Activated T-cell treated with anti-CD3 and anti-CD28 coated beads, Interleukin-2, amount 50 U/mL, for 24 hours (primary cell): Measurements from ENCODE around the gene UNC13B.
"Not testable (repeated sequence)": the region's sequence is repeated elsewhere in the genome, so short reads cannot be mapped to it uniquely, and the experiment has no call there.

Experiments
- DNase-seq: peaks from one replicate; pipeline ENCODE4 v3.0.0-alpha.2; 2020
- H3K27ac Mint-ChIP-seq: 2 replicates; pipeline ENCODE4 v1.8.0; 2020; ENCODE audit warnings: mild to moderate bottlenecking, mixed read lengths
- H3K27me3 Mint-ChIP-seq: 2 replicates; pipeline ENCODE4 v1.8.0; 2020; ENCODE audit warnings: mixed read lengths
- H3K36me3 Mint-ChIP-seq: 2 replicates; pipeline ENCODE4 v1.8.0; 2020; ENCODE audit warnings: low read depth, mixed read lengths
- H3K4me1 Mint-ChIP-seq: 2 replicates; pipeline ENCODE4 v1.8.0; 2020; ENCODE audit warnings: low read depth, mixed read lengths
- H3K4me3 Mint-ChIP-seq: 2 replicates; pipeline ENCODE4 v1.8.0; 2020; ENCODE audit warnings: mild to moderate bottlenecking, moderate library complexity, mixed read lengths
- H3K9me3 Mint-ChIP-seq: 2 replicates; pipeline ENCODE4 v1.8.0; 2020; ENCODE audit warnings: mixed read lengths

UNC13B gene

DNA sequence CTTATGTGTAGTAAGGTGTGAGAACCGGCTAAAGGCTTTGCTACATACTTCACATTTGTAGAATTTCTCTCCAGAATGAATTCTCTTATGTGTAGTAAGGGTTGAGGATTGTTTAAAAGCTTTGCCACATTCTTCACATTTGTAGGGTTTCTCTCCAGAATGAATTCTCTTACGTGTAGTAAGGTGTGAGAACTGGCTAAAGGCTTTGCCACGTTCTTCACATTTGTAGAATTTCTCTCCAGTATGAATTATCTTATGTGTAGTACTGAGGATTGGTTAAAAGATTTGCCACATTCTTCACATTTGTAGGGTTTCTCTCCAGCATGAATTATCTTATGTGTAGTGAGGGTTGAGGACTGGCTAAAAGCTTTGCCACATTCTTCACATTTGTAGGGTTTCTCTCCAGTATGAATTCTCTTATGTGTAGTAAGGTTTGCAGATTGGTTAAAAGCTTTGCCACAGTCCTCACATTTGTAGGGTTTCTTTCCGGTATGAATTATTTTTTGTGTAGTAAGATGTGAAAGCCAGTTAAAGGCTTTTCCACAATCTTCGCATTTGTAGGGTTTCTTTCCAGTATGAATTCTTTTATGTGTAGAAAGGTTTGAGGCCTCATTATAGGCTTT, 13.8 kb upstream of the UNC13B start:
- H3K4me1 Mint-ChIP-seq, H3K27me3 Mint-ChIP-seq, H3K36me3 Mint-ChIP-seq, DNase-seq, H3K4me3 Mint-ChIP-seq, H3K27ac Mint-ChIP-seq: not testable (repeated sequence)
- H3K9me3 Mint-ChIP-seq = peaks cover 33% of the 10 kb centered on the region

DNA sequence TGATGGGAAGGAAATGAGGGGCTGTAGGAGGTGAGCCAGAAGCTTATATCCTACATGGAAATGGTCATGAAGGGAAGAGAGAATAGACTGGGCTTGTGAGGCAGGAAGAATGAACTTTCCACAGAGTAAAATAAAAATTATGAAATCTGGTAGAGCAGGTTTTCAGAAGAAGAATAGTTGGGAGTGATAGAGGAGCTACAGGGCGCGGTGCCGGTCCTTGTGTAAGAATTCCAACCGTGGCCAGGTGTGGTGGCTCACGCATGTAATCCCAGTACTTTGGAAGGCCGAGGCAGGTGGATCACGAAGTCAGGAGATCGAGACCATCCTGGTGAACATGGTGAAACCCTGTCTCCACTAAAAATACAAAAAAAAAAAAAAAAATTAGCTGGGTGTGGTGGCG, 8.9 kb upstream of the UNC13B start:
- Mint-ChIP-seq H3K4me3 (no peak overlapping the region), H3K36me3 (peaks cover 7% of the 10 kb centered on the region), H3K27ac (no peak overlapping the region), H3K9me3 (peaks cover 21% of the 10 kb centered on the region), H3K27me3 (peaks cover 5% of the 10 kb centered on the region), H3K4me1 (no peaks in the 10 kb centered on the region)
- no peak for DNase-seq

DNA sequence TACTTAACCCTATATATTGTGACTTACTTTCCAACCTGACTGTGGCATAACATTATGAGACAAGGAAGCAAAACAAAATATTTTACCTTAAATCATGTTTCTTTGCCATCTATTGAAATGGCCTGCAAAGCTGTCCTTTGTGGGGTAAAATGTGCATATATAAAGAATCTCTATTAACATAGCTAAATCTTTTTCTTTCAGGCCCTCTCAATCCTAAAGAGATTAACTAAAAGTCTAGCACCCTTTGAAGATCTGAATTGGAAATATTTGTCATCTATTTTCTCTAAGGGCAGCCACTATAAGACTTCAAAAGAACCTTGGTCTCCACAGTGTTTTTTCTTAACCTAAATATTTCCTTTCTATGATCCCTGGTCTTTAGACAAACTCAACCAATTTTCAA, 5.0 kb upstream of the UNC13B start:
- H3K36me3 Mint-ChIP-seq = no peaks in the 10 kb centered on the region
- no peaks in the 10 kb centered on the region for H3K27me3 Mint-ChIP-seq
- H3K9me3 Mint-ChIP-seq = no peaks in the 10 kb centered on the region
- H3K4me1 Mint-ChIP-seq = peaks cover 18% of the 10 kb centered on the region
- no peak overlapping the region for H3K27ac Mint-ChIP-seq
- H3K4me3 Mint-ChIP-seq = no peak overlapping the region
- DNase-seq = no peak

DNA sequence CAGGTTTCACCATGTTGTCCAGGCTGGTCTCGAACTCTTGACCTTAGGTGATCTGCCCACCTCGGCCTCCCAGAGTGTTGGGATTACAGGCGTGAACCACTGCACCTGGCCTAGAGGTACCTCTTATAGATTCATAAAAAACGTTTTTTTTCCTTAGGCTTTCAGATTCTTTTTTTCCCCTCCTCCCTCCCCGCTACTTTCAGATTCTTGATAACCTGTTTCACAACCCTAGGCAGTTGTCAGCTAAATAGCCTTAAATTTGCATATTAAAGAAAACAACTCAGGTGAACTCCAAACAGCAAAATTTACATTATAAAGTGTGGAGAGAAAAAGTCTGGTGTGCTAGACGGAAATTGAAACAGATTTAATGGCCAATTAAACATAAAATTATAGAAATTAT, 4.0 kb upstream of the UNC13B start:
- not testable (repeated sequence) for H3K27ac Mint-ChIP-seq, DNase-seq, H3K27me3 Mint-ChIP-seq, H3K9me3 Mint-ChIP-seq, H3K4me3 Mint-ChIP-seq, H3K36me3 Mint-ChIP-seq
- H3K4me1 Mint-ChIP-seq = peaks cover 22% of the 10 kb centered on the region

DNA sequence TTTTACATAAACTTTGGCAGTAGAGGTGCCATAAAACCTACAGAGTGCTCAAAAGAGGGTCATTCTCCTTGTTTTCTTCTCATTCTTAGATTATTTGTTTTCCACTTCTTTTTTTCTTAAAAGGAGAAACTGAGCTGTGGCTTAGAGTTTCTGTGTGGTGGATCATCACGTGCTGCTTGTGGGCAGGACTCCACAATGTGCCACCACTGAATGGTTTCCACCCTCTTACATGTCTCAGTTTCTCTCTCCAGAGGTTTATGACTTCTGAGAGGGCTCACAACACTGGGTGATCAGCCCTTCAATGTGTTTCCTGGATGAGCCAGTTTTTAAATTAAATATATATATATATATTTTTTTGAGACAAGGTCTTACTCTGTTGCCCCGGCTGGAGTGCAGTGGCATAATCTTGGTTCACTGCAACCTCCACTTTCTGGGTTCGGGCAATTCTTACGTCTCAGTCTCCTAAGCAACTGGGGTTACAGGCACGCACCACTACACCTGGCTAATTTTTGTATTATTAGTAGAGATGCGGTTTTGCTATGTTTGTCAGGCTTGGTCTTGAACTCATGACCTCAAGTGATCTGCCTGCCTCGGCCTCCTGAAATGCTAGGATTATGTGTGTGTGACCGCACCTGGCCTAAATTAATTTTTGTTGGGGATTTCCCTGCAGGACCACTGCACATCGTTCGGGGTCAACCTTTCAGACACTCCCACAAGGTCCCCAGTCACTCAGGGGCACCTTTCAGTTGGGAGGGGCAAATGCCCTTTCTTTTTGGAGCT, 3.1 kb upstream of the UNC13B start:
- H3K36me3 Mint-ChIP-seq = no peaks in the 10 kb centered on the region

DNA sequence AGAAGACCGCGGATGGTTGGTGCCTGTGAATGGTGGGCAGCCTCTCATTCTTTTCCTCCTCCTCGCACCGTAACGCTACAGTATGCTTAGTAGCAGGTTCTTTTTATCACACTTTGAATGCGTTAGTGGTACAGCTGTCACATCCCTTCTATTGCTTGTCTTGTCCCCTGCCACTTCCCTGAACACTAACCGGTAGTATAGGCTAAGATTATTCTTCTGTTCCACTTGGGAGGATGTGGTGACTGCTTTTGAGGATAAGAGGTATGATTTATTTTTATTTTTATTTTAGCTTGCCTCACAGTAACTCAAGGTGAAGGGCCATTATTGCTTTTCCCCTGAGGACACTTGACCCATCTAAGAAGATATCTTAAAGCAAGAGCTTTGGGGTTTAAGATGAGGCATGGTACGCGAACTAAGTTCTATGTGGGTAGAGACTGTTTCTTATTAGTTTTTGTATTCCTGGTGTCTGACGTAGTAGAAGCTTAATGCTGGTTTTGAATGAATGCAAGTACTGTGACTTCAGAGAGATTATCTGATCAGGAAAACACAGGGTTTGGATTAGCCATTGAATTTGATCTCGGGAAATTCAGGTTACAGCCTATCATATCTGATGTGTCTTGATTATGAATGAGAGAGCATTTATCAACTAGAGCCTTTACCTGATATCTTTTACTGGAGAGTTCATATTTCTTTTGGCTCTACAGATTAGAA, 951 bp downstream of the UNC13B start:
- Mint-ChIP-seq H3K27me3 (peaks cover 13% of the 10 kb centered on the region), H3K4me1 (peaks cover 22% of the 10 kb centered on the region), H3K36me3 (no peaks in the 10 kb centered on the region), H3K27ac (no peak overlapping the region), H3K4me3 (peak overlapping the region; percentile 85), H3K9me3 (no peaks in the 10 kb centered on the region)
- no peak for DNase-seq

More for the DNA sequence above, 3.1 kb upstream of the UNC13B start:
- Mint-ChIP-seq H3K27me3 (peaks cover 13% of the 10 kb centered on the region), H3K4me3 (no peak overlapping the region), H3K27ac (no peak overlapping the region), H3K9me3 (no peaks in the 10 kb centered on the region), H3K4me1 (peaks cover 22% of the 10 kb centered on the region)
- no peak for DNase-seq

DNA sequence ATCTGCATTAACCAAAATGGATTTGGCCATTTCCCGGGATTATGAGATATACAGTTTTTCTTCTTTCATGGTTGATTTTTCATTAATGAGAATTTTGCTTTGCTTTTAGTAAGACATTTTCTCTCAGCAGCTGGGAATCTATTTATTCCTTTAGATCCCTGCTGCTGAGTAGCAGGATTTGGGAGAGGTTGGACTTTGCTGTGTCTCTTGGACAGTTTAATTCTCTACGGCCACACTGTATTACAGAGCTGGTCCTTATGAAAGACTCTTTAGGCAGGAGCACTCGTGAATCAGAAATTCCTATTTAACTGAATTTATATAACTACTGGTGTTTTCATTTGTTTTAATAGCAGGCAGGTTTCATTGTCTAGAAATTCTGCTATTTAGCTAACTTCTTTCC, 1.6 kb downstream of the UNC13B start:
- no peak for DNase-seq
- Mint-ChIP-seq H3K27me3 (peaks cover 13% of the 10 kb centered on the region), H3K9me3 (no peaks in the 10 kb centered on the region), H3K4me3 (no peak overlapping the region), H3K27ac (no peak overlapping the region), H3K36me3 (no peaks in the 10 kb centered on the region), H3K4me1 (peaks cover 19% of the 10 kb centered on the region)

DNA sequence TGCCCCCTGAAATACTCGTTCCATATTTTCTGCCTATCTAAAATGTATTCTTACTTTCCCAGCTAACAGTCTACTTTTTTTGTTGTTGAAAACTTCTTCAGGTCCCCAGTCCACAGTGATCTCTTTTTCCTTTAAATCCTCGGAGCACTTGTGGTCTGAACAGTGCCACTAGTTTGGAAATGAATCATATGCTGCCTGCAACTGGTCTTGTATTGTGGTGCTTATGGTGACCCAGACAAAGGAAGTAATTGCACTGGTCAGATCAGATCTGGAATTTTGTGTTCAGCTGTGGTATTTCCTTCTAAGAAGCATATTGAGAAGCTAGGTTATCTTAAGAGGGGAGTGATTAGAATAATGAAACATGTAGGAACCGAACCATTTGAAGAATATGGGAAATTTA, 2.9 kb downstream of the UNC13B start:
- H3K9me3 Mint-ChIP-seq = no peaks in the 10 kb centered on the region
- peaks cover 11% of the 10 kb centered on the region for H3K4me1 Mint-ChIP-seq
- no peak overlapping the region for H3K27ac Mint-ChIP-seq
- H3K36me3 Mint-ChIP-seq = no peaks in the 10 kb centered on the region
- H3K4me3 Mint-ChIP-seq = no peak overlapping the region
- no peak for DNase-seq
- H3K27me3 Mint-ChIP-seq = peaks cover 13% of the 10 kb centered on the region

DNA sequence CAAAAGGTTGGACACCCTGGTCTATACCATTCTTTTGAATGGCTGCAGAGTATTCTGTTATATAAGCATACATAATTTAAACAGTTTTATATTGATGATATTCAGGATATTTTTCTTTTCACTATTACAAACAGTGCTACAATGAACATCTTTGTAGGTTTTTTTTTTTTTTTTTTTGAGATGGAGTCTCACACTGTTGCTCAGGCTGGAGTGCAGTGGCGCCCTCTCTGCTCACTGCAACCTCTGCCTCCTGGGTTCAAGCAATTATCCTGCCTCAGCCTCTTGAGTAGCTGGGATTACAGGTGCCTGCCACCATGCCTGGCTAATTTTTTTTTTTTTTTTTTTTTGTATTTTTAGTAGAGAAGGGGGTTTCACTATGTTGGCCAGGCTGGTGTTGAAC, 5.6 kb downstream of the UNC13B start:
- H3K36me3 Mint-ChIP-seq, H3K4me1 Mint-ChIP-seq, H3K9me3 Mint-ChIP-seq, H3K4me3 Mint-ChIP-seq, H3K27ac Mint-ChIP-seq, DNase-seq: not testable (repeated sequence)
- H3K27me3 Mint-ChIP-seq = peaks cover 10% of the 10 kb centered on the region

DNA sequence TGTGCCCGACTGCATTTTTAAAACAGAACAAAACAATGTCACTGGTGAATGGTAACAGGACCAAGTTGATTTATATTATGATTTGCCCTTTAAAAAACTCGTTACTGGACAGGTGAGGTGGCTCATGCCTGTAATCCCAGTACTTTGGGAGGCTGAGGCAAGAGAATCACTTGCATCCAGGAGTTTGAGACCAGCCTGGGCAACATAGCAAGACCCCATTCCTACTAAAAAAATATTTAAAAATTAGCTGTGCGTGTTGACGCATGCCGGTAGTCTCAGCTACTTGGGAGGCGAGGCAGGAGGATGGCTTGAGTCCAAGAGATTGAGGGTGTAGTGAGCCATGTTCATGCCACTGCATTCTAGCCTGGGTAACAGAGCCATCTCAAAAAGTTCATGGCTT, 7.2 kb downstream of the UNC13B start:
- H3K9me3 Mint-ChIP-seq = no peaks in the 10 kb centered on the region

DNA sequence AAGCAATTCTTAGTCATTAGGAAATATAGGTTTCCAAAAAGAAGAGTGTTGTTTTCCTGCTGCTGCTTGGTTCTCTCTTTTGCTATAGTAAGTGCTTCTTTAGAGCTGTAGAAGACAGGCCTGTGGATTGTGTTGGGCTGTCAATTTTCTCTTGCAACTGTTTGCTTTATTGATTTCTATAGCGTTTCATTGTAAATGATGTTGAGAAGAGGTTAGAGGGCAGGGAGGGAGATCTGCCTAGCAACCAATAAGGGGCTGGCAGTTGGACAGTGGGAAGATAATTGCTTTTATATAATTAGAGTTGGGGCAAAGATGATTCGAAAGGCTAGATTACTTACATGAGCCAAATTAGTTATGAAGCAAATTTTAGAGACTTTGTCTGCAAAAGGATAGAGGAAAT, 11.1 kb downstream of the UNC13B start:
- Mint-ChIP-seq H3K9me3 (no peaks in the 10 kb centered on the region), H3K27ac (no peak overlapping the region), H3K27me3 (peaks cover 5% of the 10 kb centered on the region), H3K4me3 (no peak overlapping the region), H3K36me3 (no peaks in the 10 kb centered on the region), H3K4me1 (peaks cover 1% of the 10 kb centered on the region)
- DNase-seq = no peak

More for the DNA sequence above, 7.2 kb downstream of the UNC13B start:
- peaks cover 1% of the 10 kb centered on the region for H3K4me1 Mint-ChIP-seq
- H3K27me3 Mint-ChIP-seq = no peaks in the 10 kb centered on the region
- H3K27ac Mint-ChIP-seq = no peak overlapping the region
- no peak for DNase-seq
- H3K36me3 Mint-ChIP-seq = no peaks in the 10 kb centered on the region
- H3K4me3 Mint-ChIP-seq = no peak overlapping the region

DNA sequence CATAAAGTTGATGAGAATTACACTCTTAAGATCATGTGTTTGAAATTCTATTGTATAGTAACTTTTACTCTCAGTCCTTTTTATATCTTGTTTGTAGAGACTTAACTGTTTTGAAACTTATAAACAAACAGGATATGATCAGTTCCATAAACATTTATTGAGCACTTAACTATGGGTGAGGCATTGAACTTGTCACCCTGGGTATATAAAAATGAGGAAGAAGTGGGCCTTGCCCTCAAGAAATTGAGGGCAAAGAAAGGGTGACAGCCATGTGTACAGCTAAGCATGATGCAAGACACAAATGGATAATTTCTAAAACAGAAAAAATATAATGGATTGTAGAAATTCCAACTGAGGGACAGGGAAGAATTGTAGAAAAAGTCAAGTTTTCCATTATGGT, 15.7 kb downstream of the UNC13B start:
- no peak for DNase-seq
- Mint-ChIP-seq H3K27me3 (peaks cover 5% of the 10 kb centered on the region), H3K4me3 (no peak overlapping the region), H3K9me3 (no peaks in the 10 kb centered on the region), H3K36me3 (no peaks in the 10 kb centered on the region), H3K4me1 (peaks cover 1% of the 10 kb centered on the region), H3K27ac (no peak overlapping the region)

DNA sequence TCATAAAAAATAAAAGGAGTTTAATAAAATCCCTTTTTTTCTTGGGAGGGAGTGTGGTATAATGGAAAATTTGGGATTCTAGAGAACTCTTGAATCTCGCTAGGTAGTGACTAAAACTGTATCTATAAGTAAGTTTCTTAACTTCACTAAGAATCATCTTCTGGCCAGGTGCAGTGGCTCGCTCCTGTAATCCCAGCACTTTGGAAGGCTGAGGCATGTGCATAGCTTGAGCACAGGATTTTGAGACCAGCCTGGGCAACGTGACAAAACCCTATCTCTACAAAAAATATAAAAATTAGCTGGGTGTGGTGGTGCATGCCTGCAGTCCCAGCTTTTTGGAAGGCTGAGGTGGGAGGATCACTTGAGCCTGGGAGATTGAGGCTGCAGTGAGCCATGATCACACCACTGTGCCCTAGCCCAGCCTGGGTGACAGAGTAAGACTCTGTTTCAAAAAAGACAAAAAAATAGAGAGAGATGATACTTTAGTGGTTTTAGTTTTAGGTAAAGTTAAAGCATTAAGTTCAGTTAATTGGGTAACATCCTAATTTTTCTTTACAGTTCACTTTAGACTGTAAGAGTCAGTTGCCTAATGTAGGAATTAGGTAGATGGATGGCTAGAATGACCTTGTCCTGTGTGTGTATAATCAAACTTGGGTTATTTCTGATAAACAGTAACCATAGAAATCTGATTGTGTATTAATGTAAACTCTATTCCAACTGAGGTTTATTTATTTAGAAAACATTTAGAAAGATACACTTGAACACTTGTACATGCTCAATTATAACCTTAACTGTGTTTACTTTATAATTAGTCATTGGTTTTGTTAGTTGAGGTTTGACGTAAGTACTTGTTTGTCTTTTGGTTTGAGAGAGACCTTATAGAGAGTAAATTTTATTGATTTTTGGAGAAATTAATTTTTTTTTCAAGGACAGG, 17.8 kb downstream of the UNC13B start:
- no peak overlapping the region for H3K27ac Mint-ChIP-seq
- no peaks in the 10 kb centered on the region for H3K36me3 Mint-ChIP-seq
- no peak for DNase-seq
- peaks cover 5% of the 10 kb centered on the region for H3K27me3 Mint-ChIP-seq
- H3K4me1 Mint-ChIP-seq = no peaks in the 10 kb centered on the region
- no peaks in the 10 kb centered on the region for H3K9me3 Mint-ChIP-seq
- H3K4me3 Mint-ChIP-seq = no peak overlapping the region

DNA sequence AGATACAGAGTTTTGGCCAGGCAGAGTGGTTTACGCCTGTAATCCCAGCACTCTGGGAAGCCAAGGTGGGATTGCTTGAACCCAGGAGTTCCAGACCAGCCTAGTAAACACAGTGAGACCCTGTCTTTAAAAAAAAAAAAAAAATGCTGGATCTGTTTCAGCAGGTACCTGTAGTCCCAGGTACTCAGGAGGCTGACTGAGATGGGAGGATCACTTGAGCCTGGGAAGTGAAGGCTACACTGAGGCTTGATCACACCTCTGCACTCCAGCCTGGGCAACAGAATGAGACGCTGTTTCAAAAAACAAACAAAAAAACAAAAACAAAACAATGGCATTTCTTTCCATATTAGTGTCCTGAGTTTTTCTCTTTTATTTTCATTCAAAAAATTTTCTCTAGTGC, 19.0 kb downstream of the UNC13B start:
- no peak for DNase-seq
- H3K9me3 Mint-ChIP-seq = no peaks in the 10 kb centered on the region
- H3K36me3 Mint-ChIP-seq = no peaks in the 10 kb centered on the region
- no peak overlapping the region for H3K4me3 Mint-ChIP-seq
- H3K4me1 Mint-ChIP-seq = no peaks in the 10 kb centered on the region
- H3K27me3 Mint-ChIP-seq = no peaks in the 10 kb centered on the region
- H3K27ac Mint-ChIP-seq = no peak overlapping the region
